ENCODE results near the gene GRAMD1A.

GRCh38 chr19:35062942-35063341, 62.8 kb downstream of the GRAMD1A start:
- TF ChIP-seq GATA2 (IDR thresholded peaks at IDR 0.05; ENCODE audit: low read depth, low read length) (no peak), GATA3 (IDR thresholded peaks at IDR 0.05; ENCODE audit: low read depth, low read length) (no peak)

Measured in SH-SY5Y (cell line).